Femur (tissue), 1 donor: Measurements from ENCODE around the gene UNC45A.

Experiments used
- DNase-seq: peaks from one replicate; pipeline ENCODE4 v3.0.0-alpha.2; 2017

UNC45A gene

DNA sequence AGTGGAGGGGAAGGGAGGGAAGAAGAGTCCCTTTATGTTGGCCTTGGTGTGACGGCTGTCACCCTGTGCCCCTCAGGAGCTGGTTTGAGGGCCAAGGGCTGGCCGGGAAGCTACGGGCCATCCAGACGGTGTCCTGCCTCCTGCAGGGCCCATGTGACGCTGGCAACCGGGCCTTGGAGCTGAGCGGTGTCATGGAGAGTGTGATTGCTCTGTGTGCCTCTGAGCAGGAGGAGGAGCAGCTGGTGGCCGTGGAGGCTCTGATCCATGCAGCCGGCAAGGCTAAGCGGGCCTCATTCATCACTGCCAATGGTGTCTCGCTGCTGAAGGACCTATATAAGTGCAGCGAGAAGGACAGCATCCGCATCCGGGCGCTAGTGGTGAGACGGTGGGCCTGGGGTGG is 11.5 kb downstream of the UNC45A start:
- DNase-seq: no peak

- no peak for DNase-seq
Observed at GRCh38 chr15:90946941-90947576, 12.0 kb downstream of the UNC45A start.

DNA sequence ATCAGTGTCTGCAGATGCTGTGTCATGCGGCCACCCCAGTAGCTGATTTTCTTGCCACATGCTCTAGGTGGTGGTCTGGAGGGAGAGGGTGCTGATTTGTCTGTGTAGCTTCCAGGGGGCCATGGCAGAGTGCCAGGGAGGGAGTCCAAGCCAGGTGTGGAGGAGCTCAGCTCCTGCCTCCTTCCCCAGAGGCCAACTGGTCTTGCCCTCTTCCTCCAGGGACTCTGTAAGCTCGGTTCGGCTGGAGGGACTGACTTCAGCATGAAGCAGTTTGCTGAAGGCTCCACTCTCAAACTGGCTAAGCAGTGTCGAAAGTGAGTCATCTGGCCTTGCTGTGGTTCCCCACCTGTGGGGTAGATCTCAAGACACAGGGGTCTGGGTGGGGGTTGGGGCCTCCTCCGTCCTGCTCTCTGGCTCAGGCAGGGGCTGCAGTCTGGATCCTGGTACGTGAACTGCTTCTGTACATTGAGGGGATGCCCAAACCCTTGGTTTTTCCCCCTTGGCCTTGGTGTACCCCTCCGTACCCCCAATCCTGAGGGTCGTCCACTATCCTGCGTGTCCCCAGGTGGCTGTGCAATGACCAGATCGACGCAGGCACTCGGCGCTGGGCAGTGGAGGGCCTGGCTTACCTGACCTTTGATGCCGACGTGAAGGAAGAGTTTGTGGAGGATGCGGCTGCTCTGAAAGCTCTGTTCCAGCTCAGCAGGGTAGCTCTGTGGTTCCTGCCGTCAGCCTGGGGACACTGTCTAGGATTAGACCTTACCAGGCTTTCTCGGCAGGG is 12.7 kb downstream of the UNC45A start:
- DNase-seq: no peak

GRCh38 chr15:90948506-90948905 is 13.4 kb downstream of the UNC45A start:
- DNase-seq: no peak

GRCh38 chr15:90949979-90950675 is 15.0 kb downstream of the UNC45A start:
- no peak for DNase-seq

DNA sequence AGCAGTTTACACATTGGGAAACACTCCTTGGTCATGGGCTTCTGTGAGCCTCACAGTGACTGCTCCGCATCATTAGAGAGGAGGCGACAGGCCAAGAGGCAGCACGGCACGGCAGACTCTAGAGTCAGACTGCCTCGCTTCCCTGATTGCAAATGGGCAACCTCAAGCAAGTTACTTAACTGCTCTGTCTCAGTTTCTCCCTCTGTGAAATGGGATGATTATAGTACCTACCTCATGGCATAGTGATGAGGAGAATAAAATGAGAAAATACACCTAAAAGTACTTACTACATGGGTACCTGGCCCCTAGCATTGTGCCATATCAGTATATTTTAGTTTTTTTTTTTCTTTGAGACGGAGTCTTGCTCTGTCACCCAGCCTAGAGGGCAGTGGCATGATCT is 15.6 kb downstream of the UNC45A start:
- no peak for DNase-seq

GRCh38 chr15:90952901-90953677 is 18.0 kb downstream of the UNC45A start:
- DNase-seq: no peak

GRCh38 chr15:90953947-90954711 is 19.0 kb downstream of the UNC45A start:
- no peak for DNase-seq

DNA sequence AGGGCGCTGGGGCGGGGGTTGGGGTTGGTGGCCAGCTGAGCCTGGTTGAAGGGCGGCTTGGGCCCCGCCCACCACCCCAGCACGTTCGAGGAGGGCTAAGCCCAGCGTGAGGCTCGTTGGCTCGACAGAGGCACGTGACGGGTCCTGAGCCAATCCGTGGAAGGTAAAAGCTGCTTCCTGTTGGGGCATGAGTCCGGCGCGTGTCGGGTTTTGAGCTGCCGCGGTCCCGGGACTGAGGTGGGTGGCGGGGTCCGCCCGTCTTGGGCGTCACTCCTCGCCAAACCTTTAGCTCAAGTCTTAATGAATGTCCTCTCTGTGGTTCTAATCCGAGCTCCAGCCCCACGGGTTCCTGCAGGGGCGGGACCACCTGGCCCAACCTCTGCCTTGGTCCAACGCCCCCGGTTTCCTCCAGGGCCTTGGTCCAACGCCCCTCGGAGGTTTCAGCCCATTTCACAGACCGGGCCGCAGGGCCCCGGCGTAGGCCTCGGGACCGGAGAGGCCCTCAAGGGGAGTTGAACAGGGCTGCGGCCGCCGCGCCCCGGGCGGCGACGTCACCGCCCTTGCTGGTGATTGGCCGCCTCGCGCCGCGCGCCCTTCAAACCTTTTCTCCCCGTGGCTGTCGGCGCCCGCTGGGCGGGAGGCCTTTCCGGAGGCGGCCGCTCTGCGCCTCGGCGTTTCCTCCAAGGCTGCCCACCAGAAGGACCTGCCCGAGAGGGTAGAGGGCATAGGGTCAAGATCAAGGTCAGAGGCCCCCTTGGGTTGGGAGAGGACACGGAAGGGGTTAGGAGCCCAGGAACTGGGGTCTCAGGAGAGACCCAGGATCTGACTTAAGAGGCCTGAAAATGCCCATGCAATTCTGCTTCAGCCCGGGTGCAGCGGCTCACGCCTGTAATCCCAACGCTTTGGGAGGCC is 19.9 kb downstream of the UNC45A start, which contains the start of gene RCCD1:
TSS of gene RCCD1 (plus strand) at position 173 of the 912 bp plus-strand sequence. CDS start 1,851 bp downstream, outside the sequence.
- DNase-seq: peak; percentile 97

DNA sequence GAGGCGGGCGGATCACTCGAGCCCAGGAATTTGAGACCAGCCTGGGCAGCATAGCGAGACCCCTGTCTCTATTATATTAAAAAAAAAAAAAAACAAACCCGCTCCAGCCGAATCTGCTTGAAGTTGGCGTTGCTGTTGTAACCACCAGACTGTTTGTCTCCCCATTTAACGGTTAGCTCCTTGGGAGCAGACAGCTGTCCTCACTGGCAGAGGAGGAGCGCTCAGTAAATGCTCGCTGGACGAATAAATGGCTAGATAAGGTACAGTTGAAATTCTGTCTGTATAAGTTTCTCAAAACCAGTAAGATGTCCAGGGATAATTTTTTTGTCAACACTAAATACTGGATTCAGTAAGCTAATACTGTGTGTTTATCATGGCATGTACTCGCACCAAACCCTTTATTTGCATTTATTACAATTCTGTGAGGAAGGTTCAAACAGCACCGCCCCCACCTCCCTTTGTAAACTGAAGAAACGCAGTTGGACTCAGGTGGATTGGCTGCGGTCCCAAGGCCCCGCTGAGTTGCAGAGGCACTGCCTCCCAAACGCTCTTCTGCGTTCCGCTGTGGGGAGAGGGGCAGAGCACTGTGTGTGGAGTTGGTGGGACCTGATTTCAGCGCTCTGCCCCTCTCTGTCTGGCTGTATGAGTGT is 20.7 kb downstream of the UNC45A start:
- no peak for DNase-seq

GRCh38 chr15:90956274-90957030 is 21.4 kb downstream of the UNC45A start:
- peak; percentile 86 for DNase-seq

DNA sequence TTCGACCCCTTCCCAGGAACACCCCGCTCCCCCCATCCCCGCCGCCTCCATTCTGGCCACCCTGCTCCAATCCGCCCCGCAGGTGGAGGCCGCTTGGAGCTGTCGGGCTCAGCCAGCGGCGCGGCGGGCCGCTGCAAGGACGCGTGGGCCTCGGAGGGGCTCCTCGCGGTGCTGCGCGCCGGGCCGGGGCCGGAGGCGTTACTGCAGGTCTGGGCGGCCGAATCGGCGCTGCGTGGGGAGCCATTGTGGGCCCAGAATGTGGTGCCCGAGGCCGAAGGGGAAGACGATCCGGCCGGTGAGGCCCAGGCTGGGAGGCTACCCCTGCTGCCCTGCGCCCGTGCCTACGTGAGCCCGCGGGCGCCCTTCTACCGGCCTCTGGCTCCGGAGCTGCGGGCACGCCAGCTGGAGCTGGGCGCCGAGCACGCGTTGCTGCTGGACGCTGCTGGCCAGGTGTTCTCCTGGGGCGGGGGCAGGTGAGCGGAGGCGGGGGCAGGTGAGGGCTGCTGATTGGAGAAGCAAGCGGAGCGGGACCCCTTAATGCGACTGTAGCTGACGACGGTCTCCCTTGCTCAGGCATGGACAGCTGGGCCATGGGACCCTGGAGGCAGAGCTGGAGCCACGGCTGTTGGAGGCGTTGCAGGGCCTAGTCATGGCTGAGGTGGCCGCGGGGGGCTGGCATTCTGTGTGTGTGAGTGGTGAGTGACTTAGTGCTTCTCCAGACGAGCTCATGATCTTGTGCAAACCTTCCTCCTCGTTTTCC is 22.1 kb downstream of the UNC45A start:
- DNase-seq: no peak

GRCh38 chr15:90957791-90958190 is 22.7 kb downstream of the UNC45A start:
- DNase-seq: no peak

- DNase-seq: no peak
Observed at GRCh38 chr15:90959028-90959595, 24.0 kb downstream of the UNC45A start.

GRCh38 chr15:90959894-90960293 is 24.8 kb downstream of the UNC45A start:
- DNase-seq: peak; percentile 89

- DNase-seq: no peak
Observed at GRCh38 chr15:90960298-90961091, 25.4 kb downstream of the UNC45A start.

DNA sequence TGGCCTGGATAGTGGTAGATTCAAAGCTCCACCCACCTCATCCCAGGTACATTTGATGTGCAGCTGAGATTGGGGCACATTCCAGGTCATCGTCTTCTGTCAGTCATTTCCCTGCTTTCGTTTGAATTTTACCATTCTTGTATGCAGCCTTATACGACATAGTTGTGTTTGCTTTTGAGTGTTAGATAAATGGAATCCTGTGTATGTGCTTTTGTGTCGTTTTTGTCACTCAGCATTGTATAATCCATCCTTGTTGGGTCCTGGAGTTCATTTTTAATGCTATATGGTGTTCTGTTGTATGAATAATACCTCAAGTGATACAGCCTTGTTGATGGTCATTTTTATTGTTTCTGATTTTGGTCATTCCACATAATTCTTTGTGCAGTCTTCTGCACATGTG is 26.9 kb downstream of the UNC45A start:
- no peak for DNase-seq

DNA sequence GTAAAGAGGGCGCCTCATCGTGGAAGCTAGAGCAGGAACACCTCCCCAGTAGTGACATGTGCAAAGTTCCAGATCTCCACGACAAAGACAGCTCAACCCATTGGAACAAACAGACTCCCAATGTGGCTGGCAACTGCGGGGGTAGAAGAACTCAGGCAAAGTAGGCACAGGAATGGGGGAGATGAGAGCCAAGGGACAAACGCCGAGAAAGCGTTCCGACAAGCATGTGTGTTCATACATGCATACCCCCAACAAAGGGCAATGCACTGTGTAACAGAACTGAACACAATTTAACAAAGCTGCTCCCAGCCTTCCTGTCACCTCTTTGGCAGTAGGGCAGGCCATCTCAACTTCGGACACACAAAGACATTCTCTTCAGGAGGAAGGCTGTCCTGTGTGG is 31.2 kb downstream of the UNC45A start:
- no peak for DNase-seq
